Brain microvascular endothelial cell (primary cell): ENCODE results near the gene CHCHD6.

Experiments
- DNase-seq: peaks from one replicate; pipeline ENCODE4 v3.0.0-alpha.2; 2020
- H3K27ac ChIP-seq: fragments of 250-450 bp; sonication (Bioruptor Pico); 2 replicates; pipeline ENCODE4 v1.5.1; 2020; ENCODE audit warnings: mild to moderate bottlenecking, moderate library complexity
- H3K27me3 ChIP-seq: fragments of 250-450 bp; sonication (Bioruptor Pico); replicated peaks from 2 replicates; pipeline ENCODE4 v1.5.1; 2020; ENCODE audit warnings: mild to moderate bottlenecking
- H3K36me3 ChIP-seq: fragments of 250-450 bp; sonication (Bioruptor Pico); replicated peaks from 2 replicates; pipeline ENCODE4 v1.5.1; 2020; ENCODE audit warnings: mild to moderate bottlenecking
- H3K4me3 ChIP-seq: 2 replicates; pipeline ENCODE4 v1.5.1; 2011; ENCODE audit warnings: low read depth, mild to moderate bottlenecking, control low read depth, low read length, moderate library complexity
- in situ Hi-C: cut with HindIII; loops from 2 replicates; pipeline ENCODE4 v1.10.0; 2017; ENCODE audit warnings: low sequenced_read_pairs, low pct_ligation_motif_present
- TF ChIP-seq, protein P1 (sequence below): IDR thresholded peaks from 2 replicates; pipeline ENCODE4 v1.5.1; 2011; ENCODE audit warnings: low read depth, mild to moderate bottlenecking, moderate library complexity, low read length, control low read depth, inconsistent platforms; ENCODE audit errors: missing control alignments

Gene CHCHD6

DNA sequence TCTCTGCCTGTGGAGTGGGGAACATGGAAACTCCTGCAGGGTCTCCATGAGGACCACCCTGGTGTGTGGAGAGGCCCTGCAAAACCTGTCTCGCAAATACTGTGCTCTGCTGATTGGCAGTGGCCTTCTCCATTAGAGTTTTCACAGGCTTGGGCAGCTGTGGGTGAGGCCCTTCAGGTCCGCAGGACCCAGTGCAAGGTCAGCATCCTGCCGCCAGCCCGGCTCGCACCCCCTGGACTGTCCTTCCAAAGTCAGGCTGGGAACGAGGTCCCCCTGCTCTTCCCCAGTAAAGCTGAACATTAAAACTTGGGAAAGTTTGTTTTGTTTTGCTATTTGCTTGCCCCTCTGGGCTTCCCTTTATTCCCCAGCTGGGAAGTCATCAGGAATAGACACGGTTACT is 193.9 kb downstream of the CHCHD6 start:
- no peak overlapping the region for H3K4me3 ChIP-seq
- no peaks in the 10 kb centered on the region for H3K27me3 ChIP-seq
- in situ Hi-C loops: no loop called here
- H3K27ac ChIP-seq: no peak overlapping the region
- DNase-seq: no peak
- TF ChIP-seq, protein P1, sequence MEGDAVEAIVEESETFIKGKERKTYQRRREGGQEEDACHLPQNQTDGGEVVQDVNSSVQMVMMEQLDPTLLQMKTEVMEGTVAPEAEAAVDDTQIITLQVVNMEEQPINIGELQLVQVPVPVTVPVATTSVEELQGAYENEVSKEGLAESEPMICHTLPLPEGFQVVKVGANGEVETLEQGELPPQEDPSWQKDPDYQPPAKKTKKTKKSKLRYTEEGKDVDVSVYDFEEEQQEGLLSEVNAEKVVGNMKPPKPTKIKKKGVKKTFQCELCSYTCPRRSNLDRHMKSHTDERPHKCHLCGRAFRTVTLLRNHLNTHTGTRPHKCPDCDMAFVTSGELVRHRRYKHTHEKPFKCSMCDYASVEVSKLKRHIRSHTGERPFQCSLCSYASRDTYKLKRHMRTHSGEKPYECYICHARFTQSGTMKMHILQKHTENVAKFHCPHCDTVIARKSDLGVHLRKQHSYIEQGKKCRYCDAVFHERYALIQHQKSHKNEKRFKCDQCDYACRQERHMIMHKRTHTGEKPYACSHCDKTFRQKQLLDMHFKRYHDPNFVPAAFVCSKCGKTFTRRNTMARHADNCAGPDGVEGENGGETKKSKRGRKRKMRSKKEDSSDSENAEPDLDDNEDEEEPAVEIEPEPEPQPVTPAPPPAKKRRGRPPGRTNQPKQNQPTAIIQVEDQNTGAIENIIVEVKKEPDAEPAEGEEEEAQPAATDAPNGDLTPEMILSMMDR: no peak
- H3K36me3 ChIP-seq: no peaks in the 10 kb centered on the region

DNA sequence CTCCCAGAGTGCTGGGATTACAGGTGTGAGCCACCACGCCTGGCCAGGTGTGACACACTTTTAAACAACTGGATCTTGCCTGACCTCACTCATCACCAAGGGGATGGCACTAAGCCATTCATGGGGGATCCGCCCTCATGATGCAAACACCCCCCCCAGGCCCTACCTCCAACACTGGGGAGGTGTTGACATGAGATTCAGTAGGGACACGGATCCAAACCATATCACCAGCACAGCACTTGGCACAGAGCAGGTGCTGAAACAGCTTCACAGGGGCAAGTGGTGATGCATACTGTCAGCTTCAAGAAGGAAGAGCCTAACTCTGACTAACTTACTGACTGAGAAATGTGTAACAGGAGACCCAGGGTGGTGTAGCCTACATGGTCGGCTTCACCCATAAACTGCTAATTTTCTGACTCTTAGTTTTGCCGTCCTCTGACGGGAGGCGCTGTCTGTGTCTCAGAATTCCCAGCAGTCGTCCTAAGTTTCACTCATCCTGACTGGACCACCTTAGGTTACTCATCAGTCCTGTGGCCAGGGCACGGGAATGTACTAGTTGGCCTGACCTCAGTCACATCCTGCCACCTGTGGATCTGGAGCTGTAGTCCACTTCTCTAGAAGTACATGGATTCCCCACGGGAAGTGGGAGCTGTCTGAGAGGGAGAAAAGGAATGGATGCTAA is 197.0 kb downstream of the CHCHD6 start:
- TF ChIP-seq, protein P1: no peak
- in situ Hi-C loops: no loop called here
- H3K27ac ChIP-seq: no peak overlapping the region
- H3K4me3 ChIP-seq: no peak overlapping the region
- no peaks in the 10 kb centered on the region for H3K36me3 ChIP-seq
- no peak for DNase-seq
- no peaks in the 10 kb centered on the region for H3K27me3 ChIP-seq

DNA sequence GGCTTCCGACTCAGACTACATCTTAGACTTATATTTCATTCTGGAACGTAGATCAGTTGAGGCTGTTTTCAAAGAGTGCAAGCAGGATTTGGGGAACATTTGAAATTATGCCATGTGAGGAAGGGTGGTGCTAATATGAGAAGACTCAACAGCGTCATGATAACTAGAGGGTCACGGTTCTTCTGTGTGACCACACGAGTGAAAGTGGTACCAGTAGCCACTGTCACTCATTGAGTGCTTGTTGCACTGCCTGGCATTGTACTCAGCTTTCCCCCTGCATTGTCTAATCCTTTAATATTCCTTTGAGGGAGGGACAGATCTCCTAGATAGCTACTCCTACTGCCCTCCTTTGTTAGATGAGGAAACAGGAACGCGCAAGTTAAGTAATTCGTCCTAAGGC is 197.6 kb downstream of the CHCHD6 start:
- TF ChIP-seq, protein P1: no peak
- DNase-seq: no peak
- no peaks in the 10 kb centered on the region for H3K27me3 ChIP-seq
- H3K4me3 ChIP-seq: no peak overlapping the region
- in situ Hi-C loops: no loop called here
- H3K36me3 ChIP-seq: no peaks in the 10 kb centered on the region
- H3K27ac ChIP-seq: no peak overlapping the region

DNA sequence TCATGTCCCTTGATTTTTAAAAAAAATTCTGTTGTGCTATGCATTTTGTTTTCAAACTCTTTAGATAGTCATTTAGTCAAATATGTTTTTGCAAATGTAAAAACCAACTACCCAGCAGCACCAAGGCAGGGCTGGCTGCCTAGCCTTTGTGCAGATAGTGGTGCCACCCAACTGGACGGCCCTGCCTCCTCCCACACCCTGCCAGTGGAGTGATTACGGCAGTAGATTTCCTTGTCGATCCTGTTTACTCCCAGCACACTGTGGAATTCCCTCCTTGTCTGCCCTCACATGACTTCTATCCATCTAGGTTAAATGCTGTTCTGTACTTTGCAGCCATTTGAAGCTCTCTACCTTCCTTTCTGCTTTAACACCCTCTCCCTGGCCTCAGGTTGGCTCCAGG is 199.5 kb downstream of the CHCHD6 start:
- Histone ChIP-seq H3K36me3 (no peaks in the 10 kb centered on the region), H3K27me3 (no peaks in the 10 kb centered on the region), H3K4me3 (no peak overlapping the region), H3K27ac (no peak overlapping the region)
- TF ChIP-seq, protein P1: no peak
- no peak for DNase-seq
- in situ Hi-C loops: no loop called here

DNA sequence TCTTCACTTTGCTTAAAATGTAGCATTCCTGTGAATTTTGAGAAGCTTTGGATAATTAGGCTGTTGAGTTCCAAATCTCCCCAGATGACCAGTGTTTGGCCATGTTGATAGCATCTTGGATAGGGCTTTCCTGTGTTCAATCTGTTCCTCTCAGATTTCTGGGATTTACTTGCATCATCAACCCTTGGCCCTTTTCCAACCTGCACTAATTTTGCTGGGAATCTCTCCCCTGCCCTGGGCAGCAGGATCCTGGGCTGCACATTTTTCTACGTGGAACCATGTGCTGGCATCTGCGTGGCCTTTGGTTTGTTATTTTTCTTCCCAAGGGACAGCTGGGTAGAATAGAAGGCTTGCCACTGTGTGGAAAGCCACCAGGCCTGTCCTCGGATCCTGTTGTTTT is 203.5 kb downstream of the CHCHD6 start:
- in situ Hi-C loops: no loop called here
- TF ChIP-seq, protein P1: no peak

DNA sequence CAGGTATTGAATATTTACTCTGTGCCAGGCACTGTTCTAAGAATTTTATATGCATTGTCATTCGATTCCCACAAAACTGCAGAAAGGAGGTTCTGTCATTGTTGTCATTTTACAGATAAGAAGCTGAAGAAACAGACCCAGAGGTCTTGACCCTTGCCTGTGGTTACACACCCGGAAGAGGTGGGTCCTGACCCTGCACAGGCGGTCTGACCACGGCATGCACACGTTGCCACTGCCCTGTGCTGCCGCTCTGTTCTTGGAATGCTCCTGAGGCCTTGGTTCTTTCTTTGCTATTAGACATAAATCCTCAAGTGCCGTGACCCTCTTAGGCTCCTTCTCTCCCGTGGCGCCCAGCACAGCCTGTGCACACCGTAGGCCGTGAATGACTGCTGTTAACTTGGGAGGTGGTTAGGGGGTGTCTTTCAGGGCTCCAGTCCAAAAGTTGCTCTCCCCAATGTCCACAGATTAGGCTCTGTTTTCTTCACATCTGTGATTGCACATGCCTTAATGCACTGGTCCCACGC is 204.8 kb downstream of the CHCHD6 start:
- Histone ChIP-seq H3K4me3 (no peak overlapping the region), H3K36me3 (no peaks in the 10 kb centered on the region), H3K27ac (no peak overlapping the region), H3K27me3 (no peaks in the 10 kb centered on the region)
- DNase-seq: no peak
- TF ChIP-seq, protein P1: no peak
- in situ Hi-C loops: no loop called here

More for the DNA sequence above, 203.5 kb downstream of the CHCHD6 start:
- no peak for DNase-seq
- H3K4me3 ChIP-seq: no peak overlapping the region
- H3K36me3 ChIP-seq: no peaks in the 10 kb centered on the region
- H3K27me3 ChIP-seq: no peaks in the 10 kb centered on the region
- no peak overlapping the region for H3K27ac ChIP-seq
